ENCODE measurements around the gene SLC30A10. TPM values are rescaled to one million over a fixed set of nuclear protein-coding genes. Genes with fewer than 3 reads are reported as not detected.

SLC30A10 gene
- total RNA-seq, 1 experiment from 2014 or later = 0.09 TPM

GRCh38 chr1:219958875-219959417 lies 30.6 kb upstream of the SLC30A10 start:
- no peak overlapping the region for H3K27ac ChIP-seq (ENCODE audit: insufficient read length, low read depth, low read length)
- no peaks in the 10 kb centered on the region for H3K79me2 ChIP-seq (ENCODE audit: insufficient read depth, low read length)
- H3K4ac ChIP-seq (ENCODE audit: low read depth, low read length) = no peak overlapping the region
- no peak overlapping the region for H4K5ac ChIP-seq (ENCODE audit: insufficient read length, low read depth, low read length)
- no peak for TF ChIP-seq CTCF (conservative IDR thresholded peaks at IDR 0.05)
- H3K79me1 ChIP-seq (ENCODE audit: insufficient read depth, low read depth, low read length, poor library complexity, severe bottlenecking) = no peaks in the 10 kb centered on the region
- H4K8ac ChIP-seq (replicated peaks; ENCODE audit: insufficient read length, low read depth, low read length) = no peak overlapping the region
- H3K4me2 ChIP-seq (ENCODE audit: insufficient read depth, insufficient read length, low read length) = no peak overlapping the region
- no peaks in the 10 kb centered on the region for H3K4me1 ChIP-seq (ENCODE audit: insufficient read depth, low read length)
- H4K20me1 ChIP-seq (ENCODE audit: control insufficient read depth, insufficient read depth, insufficient read length) = no peaks in the 10 kb centered on the region
- no peak overlapping the region for H3T11ph ChIP-seq (ENCODE audit: low read length)
- no peaks in the 10 kb centered on the region; the same call in 1 of the 2 replicates for H3K27me3 Mint-ChIP-seq (ENCODE audit: low read depth)
- no peak overlapping the region for H4K91ac ChIP-seq (ENCODE audit: insufficient read length, low read depth, low read length)
- no peak overlapping the region for H2BK20ac ChIP-seq (ENCODE audit: low read depth, low read length, poor library complexity, severe bottlenecking)
- H3K9me3 ChIP-seq (ENCODE audit: control insufficient read depth, low read depth, low read length) = no peaks in the 10 kb centered on the region
- H2BK15ac ChIP-seq (ENCODE audit: low read depth, low read length) = no peak overlapping the region
- no peak overlapping the region for H2AFZ ChIP-seq (ENCODE audit: low read length)
- no peak overlapping the region for H3K23ac ChIP-seq (ENCODE audit: insufficient read length, low read depth, low read length)
- H3K36me3 Mint-ChIP-seq (ENCODE audit: insufficient read depth in 1 of 3, low read depth in 3 of 3) = no peaks in the 10 kb centered on the region
- no peaks in the 10 kb centered on the region for H3K9me3 Mint-ChIP-seq
- H3K18ac ChIP-seq (ENCODE audit: insufficient read length, low read depth, low read length) = no peak overlapping the region
- H3K9ac ChIP-seq (ENCODE audit: extremely low read depth, insufficient read length, low read length) = no peak overlapping the region
- H3K27me3 ChIP-seq (ENCODE audit: insufficient read depth, low read length) = no peaks in the 10 kb centered on the region
- H2BK120ac ChIP-seq (ENCODE audit: low read depth, low read length, poor library complexity, severe bottlenecking) = no peak overlapping the region
- WGBS (ENCODE audit: extremely low coverage, insufficient read length, low lambda C conversion rate) = no CpG with 5 or more reads among the region's 16 CpGs
- no peak overlapping the region for H3K4me3 Mint-ChIP-seq
- no peaks in the 10 kb centered on the region for H3K23me2 ChIP-seq (ENCODE audit: insufficient read length, low read depth, low read length, poor library complexity, severe bottlenecking)
- no peaks in the 10 kb centered on the region for H3K4me1 Mint-ChIP-seq
- H2AK5ac ChIP-seq (ENCODE audit: insufficient read length, low read length) = no peak overlapping the region
- no peak overlapping the region for H3K56ac ChIP-seq (ENCODE audit: insufficient read length, low read depth, low read length)
- no peak overlapping the region for H2BK5ac ChIP-seq (ENCODE audit: insufficient read length, low read length)
- no peak overlapping the region for H3K14ac ChIP-seq (ENCODE audit: insufficient read depth, low read length)
- no peak for DNase-seq
- no peak overlapping the region for H2BK12ac ChIP-seq (ENCODE audit: insufficient read length, low read depth, low read length)
- no peak overlapping the region for H3K27ac Mint-ChIP-seq
